HFFc6 (cell line): Measurements from ENCODE around the gene DEGS1. TPM values are rescaled to one million over a fixed set of nuclear protein-coding genes. Genes with fewer than 3 reads are reported as not detected.

Experiments used
- DNase-seq: peaks from one replicate; pipeline ENCODE4 v3.0.0-alpha.2; 2018
- H3K27ac Mint-ChIP-seq: 2 replicates; pipeline ENCODE4 v1.8.0; 2020; ENCODE audit warnings: mild to moderate bottlenecking, mixed read lengths
- H3K27me3 Mint-ChIP-seq: 2 replicates; pipeline ENCODE4 v1.8.0; 2021; ENCODE audit warnings: mild to moderate bottlenecking, moderate library complexity, mixed read lengths; ENCODE audit not compliant: insufficient read depth
- H3K36me3 Mint-ChIP-seq: 2 replicates; pipeline ENCODE4 v1.8.0; 2021; ENCODE audit warnings: low read depth, mixed read lengths
- H3K4me1 Mint-ChIP-seq: 2 replicates; pipeline ENCODE4 v1.8.0; 2020; ENCODE audit warnings: low read depth, mixed read lengths
- H3K4me3 Mint-ChIP-seq: 2 replicates; pipeline ENCODE4 v1.8.0; 2020; ENCODE audit warnings: mild to moderate bottlenecking, moderate library complexity, mixed read lengths
- H3K9me3 Mint-ChIP-seq: 2 replicates; pipeline ENCODE4 v1.8.0; 2020; ENCODE audit warnings: mild to moderate bottlenecking, mixed read lengths
- total RNA-seq, 6 experiments: library from RNA; stranded (reverse); fragmentation: NEBNext Ultra II Directional; extraction: Animal tissue kit (Norgen Biotek cat#: 25700); gene quantifications; 2 replicates in 1 of 6; 3 replicates in 5 of 6; pipeline ENCODE4 v1.2.3, GENCODE V29; 2021
- TF ChIP-seq, protein P1 (sequence below): fragments of 200-600 bp; sonication (generic); IDR thresholded peaks from 2 replicates; pipeline ENCODE4 v1.5.0; 2021; ENCODE audit warnings: antibody characterized with exemption, mild to moderate bottlenecking

The DEGS1 gene
- total RNA-seq, 6 experiments from 2014 or later = 130 to 189 (median 145) TPM

- no peak overlapping the region for H3K4me3 Mint-ChIP-seq
- H3K27ac Mint-ChIP-seq = no peak overlapping the region
- TF ChIP-seq, protein P1, sequence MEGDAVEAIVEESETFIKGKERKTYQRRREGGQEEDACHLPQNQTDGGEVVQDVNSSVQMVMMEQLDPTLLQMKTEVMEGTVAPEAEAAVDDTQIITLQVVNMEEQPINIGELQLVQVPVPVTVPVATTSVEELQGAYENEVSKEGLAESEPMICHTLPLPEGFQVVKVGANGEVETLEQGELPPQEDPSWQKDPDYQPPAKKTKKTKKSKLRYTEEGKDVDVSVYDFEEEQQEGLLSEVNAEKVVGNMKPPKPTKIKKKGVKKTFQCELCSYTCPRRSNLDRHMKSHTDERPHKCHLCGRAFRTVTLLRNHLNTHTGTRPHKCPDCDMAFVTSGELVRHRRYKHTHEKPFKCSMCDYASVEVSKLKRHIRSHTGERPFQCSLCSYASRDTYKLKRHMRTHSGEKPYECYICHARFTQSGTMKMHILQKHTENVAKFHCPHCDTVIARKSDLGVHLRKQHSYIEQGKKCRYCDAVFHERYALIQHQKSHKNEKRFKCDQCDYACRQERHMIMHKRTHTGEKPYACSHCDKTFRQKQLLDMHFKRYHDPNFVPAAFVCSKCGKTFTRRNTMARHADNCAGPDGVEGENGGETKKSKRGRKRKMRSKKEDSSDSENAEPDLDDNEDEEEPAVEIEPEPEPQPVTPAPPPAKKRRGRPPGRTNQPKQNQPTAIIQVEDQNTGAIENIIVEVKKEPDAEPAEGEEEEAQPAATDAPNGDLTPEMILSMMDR = no peak
- peaks cover 27% of the 10 kb centered on the region for H3K4me1 Mint-ChIP-seq
- 0 out of 2 replicates have a peak, but pooled peaks cover 4% of the 10 kb centered on the region for H3K9me3 Mint-ChIP-seq
- no peak for DNase-seq
- H3K27me3 Mint-ChIP-seq = peaks cover 1% of the 10 kb centered on the region; the same call in 1 of the 2 replicates
- peaks cover 20% of the 10 kb centered on the region for H3K36me3 Mint-ChIP-seq
These were observed 2.1 kb upstream of the DEGS1 start for GRCh38 chr1:224180783-224181452.

- Mint-ChIP-seq H3K4me1 (peaks cover 27% of the 10 kb centered on the region), H3K9me3 (0 out of 2 replicates have a peak, but pooled peaks cover 4% of the 10 kb centered on the region), H3K27ac (no peak overlapping the region), H3K27me3 (peaks cover 1% of the 10 kb centered on the region; the same call in 1 of the 2 replicates), H3K4me3 (no peak overlapping the region), H3K36me3 (peaks cover 23% of the 10 kb centered on the region)
- TF ChIP-seq, protein P1 = no peak
- DNase-seq = no peak
These were observed 1.6 kb upstream of the DEGS1 start for GRCh38 chr1:224181453-224181810.

- Mint-ChIP-seq H3K36me3 (peaks cover 29% of the 10 kb centered on the region), H3K4me1 (peaks cover 31% of the 10 kb centered on the region), H3K9me3 (0 out of 2 replicates have a peak, but pooled peaks cover 4% of the 10 kb centered on the region), H3K27ac (peak overlapping the region; percentile 88), H3K4me3 (peak overlapping the region; percentile 89), H3K27me3 (peaks cover 1% of the 10 kb centered on the region; the same call in 1 of the 2 replicates)
- DNase-seq = no peak
- TF ChIP-seq, protein P1 = no peak
These were observed 779 bp upstream of the DEGS1 start for GRCh38 chr1:224182057-224182865.

GRCh38 chr1:224183591-224184312, 712 bp downstream of the DEGS1 start:
- Mint-ChIP-seq H3K27ac (peak overlapping the region; percentile 90), H3K36me3 (peaks cover 35% of the 10 kb centered on the region), H3K4me3 (peak overlapping the region; percentile 93), H3K4me1 (peaks cover 36% of the 10 kb centered on the region), H3K9me3 (peaks cover 4% of the 10 kb centered on the region; the same call in 1 of the 2 replicates), H3K27me3 (peaks cover 1% of the 10 kb centered on the region)
- TF ChIP-seq, protein P1 = peak; percentile 29; the same call in 1 of the 2 replicates
- peak; percentile 35 for DNase-seq

DNA sequence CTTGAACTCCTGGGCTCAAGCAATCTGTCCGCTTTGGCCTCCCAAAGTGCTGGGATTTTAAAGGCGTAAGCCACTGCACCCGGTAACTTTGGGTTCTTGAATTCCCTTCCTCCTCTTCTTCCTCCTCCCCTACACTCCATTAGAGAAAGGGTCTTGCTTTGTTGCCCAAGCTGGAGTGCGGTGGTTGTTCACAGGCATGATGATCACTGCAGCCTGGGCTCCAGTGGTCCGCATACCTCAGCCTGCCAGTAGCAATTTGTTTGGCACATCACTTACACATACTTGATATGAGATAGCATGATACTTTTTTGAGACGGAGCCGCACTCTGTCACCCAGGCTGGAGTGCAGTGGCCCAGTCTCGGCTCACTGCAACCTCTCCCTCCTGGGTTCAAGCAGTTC, 2.2 kb downstream of the DEGS1 start:
- peak overlapping the region; percentile 93 for H3K4me3 Mint-ChIP-seq
- no peak for DNase-seq
- H3K27ac Mint-ChIP-seq = peak overlapping the region; percentile 64
- H3K9me3 Mint-ChIP-seq = peaks cover 4% of the 10 kb centered on the region; the same call in 1 of the 2 replicates
- H3K36me3 Mint-ChIP-seq = peaks cover 43% of the 10 kb centered on the region
- peaks cover 1% of the 10 kb centered on the region for H3K27me3 Mint-ChIP-seq
- peaks cover 43% of the 10 kb centered on the region for H3K4me1 Mint-ChIP-seq
- TF ChIP-seq, protein P1 = no peak
